COR-L47 (cell line): ENCODE data around the gene MED27.

ENCODE experiments used
- DNase-seq: peaks from one replicate; lab custom pipeline; 2025; lab: John Stamatoyannopoulos, UW

MED27 gene

GRCh38 chr9:131851414-131851813, 228.3 kb downstream of the MED27 start:
- no peak for DNase-seq

GRCh38 chr9:131849391-131849790, 230.3 kb downstream of the MED27 start:
- DNase-seq = no peak

GRCh38 chr9:131848570-131849160, 231.0 kb downstream of the MED27 start:
- DNase-seq = no peak

- no peak for DNase-seq
These were observed 231.9 kb downstream of the MED27 start for GRCh38 chr9:131847665-131848354.

GRCh38 chr9:131845305-131846298, 234.1 kb downstream of the MED27 start:
- DNase-seq = no peak

GRCh38 chr9:131844745-131845118, 234.9 kb downstream of the MED27 start:
- no peak for DNase-seq

GRCh38 chr9:131843989-131844744, 235.5 kb downstream of the MED27 start:
- DNase-seq = no peak

- DNase-seq = no peak
These were observed 237.8 kb downstream of the MED27 start for GRCh38 chr9:131841765-131842318.

- no peak for DNase-seq
These were observed 238.6 kb downstream of the MED27 start for GRCh38 chr9:131840751-131841702.

GRCh38 chr9:131840220-131840619, 239.4 kb downstream of the MED27 start:
- no peak for DNase-seq

- DNase-seq = no peak
These were observed 240.2 kb downstream of the MED27 start for GRCh38 chr9:131839281-131840084.

- no peak for DNase-seq
These were observed 241.0 kb downstream of the MED27 start for GRCh38 chr9:131838530-131839280.

- DNase-seq = no peak
These were observed 241.8 kb downstream of the MED27 start for GRCh38 chr9:131837836-131838235.

- DNase-seq = no peak
These were observed 242.4 kb downstream of the MED27 start for GRCh38 chr9:131837316-131837715.

GRCh38 chr9:131836607-131837315, 242.9 kb downstream of the MED27 start:
- DNase-seq = no peak

GRCh38 chr9:131836021-131836420, 243.6 kb downstream of the MED27 start:
- DNase-seq = no peak

GRCh38 chr9:131835151-131835910, 244.3 kb downstream of the MED27 start:
- no peak for DNase-seq
